GM23338 (cell line): ENCODE data around the gene GLI1. TPM values are rescaled to one million over a fixed set of nuclear protein-coding genes. Genes with fewer than 3 reads are reported as not detected.

Experiments
- ATAC-seq: fragments of 200-7000 bp; cut with Tn5 transposase; 3 replicates; pipeline ENCODE4 v1.9.1; 2020
- DNase-seq: peaks from one replicate; pipeline ENCODE4 v3.0.0-alpha.2; 2015; ENCODE audit warnings: low spot score
- H2AFZ ChIP-seq: fragments of 200-600 bp; sonication (generic); 2 replicates; pipeline ENCODE4 v1.8.0; 2016; ENCODE audit warnings: antibody characterized with exemption, mild to moderate bottlenecking, moderate library complexity
- H3F3A ChIP-seq: fragments of 200-600 bp; sonication (generic); replicated peaks from 2 replicates; pipeline ENCODE4 v1.8.0; 2017; ENCODE audit warnings: antibody characterized with exemption, mixed run types, low read depth
- H3K27ac ChIP-seq: fragments of 200-600 bp; sonication (generic); 2 replicates; pipeline ENCODE4 v1.6.1; 2016; ENCODE audit warnings: low read depth
- H3K27me3 ChIP-seq: fragments of 200-600 bp; sonication (generic); 2 replicates; pipeline ENCODE4 v1.8.0; 2016; ENCODE audit warnings: mild to moderate bottlenecking, mixed run types, moderate library complexity; ENCODE audit not compliant: insufficient read depth
- H3K36me3 ChIP-seq: fragments of 200-600 bp; sonication (generic); 2 replicates; pipeline ENCODE4 v1.8.0; 2016; ENCODE audit warnings: mild to moderate bottlenecking; ENCODE audit not compliant: insufficient read depth
- H3K4me1 ChIP-seq: fragments of 200-600 bp; sonication (generic); 2 replicates; pipeline ENCODE4 v1.8.0; 2016; ENCODE audit warnings: mild to moderate bottlenecking, moderate library complexity; ENCODE audit not compliant: insufficient read depth
- H3K4me2 ChIP-seq: fragments of 200-600 bp; sonication (generic); 2 replicates; pipeline ENCODE4 v1.7.1; 2017; ENCODE audit warnings: mixed run types
- H3K4me3 ChIP-seq: fragments of 200-600 bp; sonication (generic); 2 replicates; pipeline ENCODE4 v1.6.1; 2016; ENCODE audit warnings: mixed run types
- H3K79me2 ChIP-seq: fragments of 200-600 bp; sonication (generic); replicated peaks from 2 replicates; pipeline ENCODE4 v1.8.0; 2017; ENCODE audit warnings: mild to moderate bottlenecking; ENCODE audit not compliant: insufficient read depth
- H3K9me2 ChIP-seq: fragments of 200-600 bp; sonication (generic); 2 replicates; pipeline ENCODE4 v1.8.0; 2017; ENCODE audit not compliant: insufficient read depth
- H4K20me1 ChIP-seq: fragments of 200-600 bp; sonication (generic); replicated peaks from 2 replicates; pipeline ENCODE4 v1.8.0; 2017; ENCODE audit warnings: mild to moderate bottlenecking; ENCODE audit not compliant: insufficient read depth
- H3K27ac Mint-ChIP-seq: 2 replicates; pipeline ENCODE4 v1.8.0; 2020; ENCODE audit warnings: inconsistent platforms, mild to moderate bottlenecking, moderate library complexity, mixed read lengths
- H3K27me3 Mint-ChIP-seq: 3 replicates; pipeline ENCODE4 v1.8.0; 2022; ENCODE audit warnings: low read depth, mild to moderate bottlenecking, moderate library complexity, mixed read lengths, inconsistent platforms; ENCODE audit not compliant: insufficient read depth, poor library complexity
- H3K36me3 Mint-ChIP-seq: 3 replicates; pipeline ENCODE4 v1.8.0; 2021; ENCODE audit warnings: low read depth, mild to moderate bottlenecking, inconsistent platforms, moderate library complexity, mixed read lengths
- H3K4me1 Mint-ChIP-seq: 3 replicates; pipeline ENCODE4 v1.8.0; 2020; ENCODE audit warnings: mild to moderate bottlenecking, inconsistent platforms, mixed read lengths
- H3K4me3 Mint-ChIP-seq: 3 replicates; pipeline ENCODE4 v1.8.0; 2021; ENCODE audit warnings: moderate library complexity, mild to moderate bottlenecking, inconsistent platforms, mixed read lengths
- H3K9me3 Mint-ChIP-seq: 3 replicates; pipeline ENCODE4 v1.8.0; 2020; ENCODE audit warnings: moderate library complexity, mild to moderate bottlenecking, inconsistent platforms, mixed read lengths
- CREB1 ChIP-seq: fragments of 250-450 bp; sonication (Bioruptor Pico); IDR thresholded peaks from 2 replicates; pipeline ENCODE4 v1.5.0; 2020; ENCODE audit warnings: low read depth, mild to moderate bottlenecking, moderate library complexity
- EZH2phosphoT487 ChIP-seq: fragments of 200-600 bp; sonication (generic); IDR thresholded peaks from one replicate; pipeline ENCODE4 v1.8.1; 2018; ENCODE audit warnings: antibody characterized with exemption; ENCODE audit not compliant: unreplicated experiment
- JUNB ChIP-seq: IDR thresholded peaks from one replicate; pipeline ENCODE4 v1.6.1; 2016; ENCODE audit warnings: antibody characterized with exemption; ENCODE audit not compliant: unreplicated experiment
- NANOG ChIP-seq: IDR thresholded peaks from 2 replicates; pipeline ENCODE4 v1.6.1; 2016; ENCODE audit warnings: antibody characterized with exemption, borderline replicate concordance
- POLR2AphosphoS5 ChIP-seq: IDR thresholded peaks from 2 replicates; pipeline ENCODE4 v1.6.1; 2016; ENCODE audit warnings: antibody characterized with exemption, low read depth
- STAT1 ChIP-seq: IDR thresholded peaks from one replicate; pipeline ENCODE4 v1.6.1; 2016; ENCODE audit warnings: antibody characterized with exemption; ENCODE audit not compliant: unreplicated experiment
- ZNF114 ChIP-seq: fragments of 250-450 bp; sonication (Bioruptor Pico); IDR thresholded peaks from 2 replicates; pipeline ENCODE4 v1.5.0; 2020; ENCODE audit warnings: mild to moderate bottlenecking, moderate library complexity
- ZNF331 ChIP-seq: fragments of 250-450 bp; sonication (Bioruptor Pico); IDR thresholded peaks from 2 replicates; pipeline ENCODE4 v1.5.0; 2020; ENCODE audit warnings: low read depth, mild to moderate bottlenecking, moderate library complexity
- polyA plus RNA-seq: library from polyadenylated mRNA; unstranded; fragments of >200 nt; fragmentation: Nextera tagmentation; extraction: Ambion mirVana; gene quantifications from 2 replicates; pipeline ENCODE4 v1.2.1, GENCODE V29; 2016
- total RNA-seq: library from RNA; depleted of rRNA; stranded (reverse); fragments of >200 nt; shearing (Covaris generic); gene quantifications from 2 replicates; pipeline ENCODE4 v1.2.3, GENCODE V29; 2014
- TF ChIP-seq, protein P1 (sequence below): IDR thresholded peaks from one replicate; pipeline ENCODE4 v1.6.1; 2018; ENCODE audit warnings: antibody characterized with exemption; ENCODE audit not compliant: unreplicated experiment
- TF ChIP-seq, protein P2 (sequence below): IDR thresholded peaks from 2 replicates; pipeline ENCODE4 v1.6.1; 2016; ENCODE audit warnings: antibody characterized with exemption
- TF ChIP-seq, protein P3 (sequence below), 2 experiments: fragments of 200-600 bp in 1 of 2; sonication (generic) in 1 of 2; conservative IDR thresholded peaks; 2 replicates each; pipeline versions ENCODE4 v1.5.1 to v1.6.1; 2016 to 2017; ENCODE audit warnings: antibody characterized with exemption in 2 of 2, low read depth in 2 of 2, mild to moderate bottlenecking in 2 of 2, moderate library complexity in 1 of 2

The GLI1 gene
- total and polyA plus RNA-seq, 2 experiments from 2014 or later, result 5.6 to 18.1 TPM

DNA sequence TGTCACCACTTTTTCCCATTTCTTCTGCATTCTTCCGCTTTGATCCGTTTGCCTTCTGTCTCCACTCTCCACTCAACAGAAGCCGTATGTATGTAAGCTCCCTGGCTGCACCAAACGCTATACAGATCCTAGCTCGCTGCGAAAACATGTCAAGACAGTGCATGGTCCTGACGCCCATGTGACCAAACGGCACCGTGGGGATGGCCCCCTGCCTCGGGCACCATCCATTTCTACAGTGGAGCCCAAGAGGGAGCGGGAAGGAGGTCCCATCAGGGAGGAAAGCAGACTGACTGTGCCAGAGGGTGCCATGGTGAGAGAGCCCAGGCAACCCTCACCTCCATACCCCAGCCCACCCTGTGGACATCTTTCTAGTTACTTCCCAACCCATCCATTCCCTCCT is 8.3 kb downstream of the GLI1 start (continued):
- TF ChIP-seq, protein P1, sequence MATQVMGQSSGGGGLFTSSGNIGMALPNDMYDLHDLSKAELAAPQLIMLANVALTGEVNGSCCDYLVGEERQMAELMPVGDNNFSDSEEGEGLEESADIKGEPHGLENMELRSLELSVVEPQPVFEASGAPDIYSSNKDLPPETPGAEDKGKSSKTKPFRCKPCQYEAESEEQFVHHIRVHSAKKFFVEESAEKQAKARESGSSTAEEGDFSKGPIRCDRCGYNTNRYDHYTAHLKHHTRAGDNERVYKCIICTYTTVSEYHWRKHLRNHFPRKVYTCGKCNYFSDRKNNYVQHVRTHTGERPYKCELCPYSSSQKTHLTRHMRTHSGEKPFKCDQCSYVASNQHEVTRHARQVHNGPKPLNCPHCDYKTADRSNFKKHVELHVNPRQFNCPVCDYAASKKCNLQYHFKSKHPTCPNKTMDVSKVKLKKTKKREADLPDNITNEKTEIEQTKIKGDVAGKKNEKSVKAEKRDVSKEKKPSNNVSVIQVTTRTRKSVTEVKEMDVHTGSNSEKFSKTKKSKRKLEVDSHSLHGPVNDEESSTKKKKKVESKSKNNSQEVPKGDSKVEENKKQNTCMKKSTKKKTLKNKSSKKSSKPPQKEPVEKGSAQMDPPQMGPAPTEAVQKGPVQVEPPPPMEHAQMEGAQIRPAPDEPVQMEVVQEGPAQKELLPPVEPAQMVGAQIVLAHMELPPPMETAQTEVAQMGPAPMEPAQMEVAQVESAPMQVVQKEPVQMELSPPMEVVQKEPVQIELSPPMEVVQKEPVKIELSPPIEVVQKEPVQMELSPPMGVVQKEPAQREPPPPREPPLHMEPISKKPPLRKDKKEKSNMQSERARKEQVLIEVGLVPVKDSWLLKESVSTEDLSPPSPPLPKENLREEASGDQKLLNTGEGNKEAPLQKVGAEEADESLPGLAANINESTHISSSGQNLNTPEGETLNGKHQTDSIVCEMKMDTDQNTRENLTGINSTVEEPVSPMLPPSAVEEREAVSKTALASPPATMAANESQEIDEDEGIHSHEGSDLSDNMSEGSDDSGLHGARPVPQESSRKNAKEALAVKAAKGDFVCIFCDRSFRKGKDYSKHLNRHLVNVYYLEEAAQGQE, result no peak
- TF ChIP-seq ZNF331 (CRISPR knock-in tag) (no peak), ZNF114 (CRISPR knock-in tag) (no peak), POLR2AphosphoS5 (no peak), NANOG (no peak), EZH2phosphoT487 (no peak)
- TF ChIP-seq, protein P2, sequence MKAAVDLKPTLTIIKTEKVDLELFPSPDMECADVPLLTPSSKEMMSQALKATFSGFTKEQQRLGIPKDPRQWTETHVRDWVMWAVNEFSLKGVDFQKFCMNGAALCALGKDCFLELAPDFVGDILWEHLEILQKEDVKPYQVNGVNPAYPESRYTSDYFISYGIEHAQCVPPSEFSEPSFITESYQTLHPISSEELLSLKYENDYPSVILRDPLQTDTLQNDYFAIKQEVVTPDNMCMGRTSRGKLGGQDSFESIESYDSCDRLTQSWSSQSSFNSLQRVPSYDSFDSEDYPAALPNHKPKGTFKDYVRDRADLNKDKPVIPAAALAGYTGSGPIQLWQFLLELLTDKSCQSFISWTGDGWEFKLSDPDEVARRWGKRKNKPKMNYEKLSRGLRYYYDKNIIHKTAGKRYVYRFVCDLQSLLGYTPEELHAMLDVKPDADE, result no peak

DNA sequence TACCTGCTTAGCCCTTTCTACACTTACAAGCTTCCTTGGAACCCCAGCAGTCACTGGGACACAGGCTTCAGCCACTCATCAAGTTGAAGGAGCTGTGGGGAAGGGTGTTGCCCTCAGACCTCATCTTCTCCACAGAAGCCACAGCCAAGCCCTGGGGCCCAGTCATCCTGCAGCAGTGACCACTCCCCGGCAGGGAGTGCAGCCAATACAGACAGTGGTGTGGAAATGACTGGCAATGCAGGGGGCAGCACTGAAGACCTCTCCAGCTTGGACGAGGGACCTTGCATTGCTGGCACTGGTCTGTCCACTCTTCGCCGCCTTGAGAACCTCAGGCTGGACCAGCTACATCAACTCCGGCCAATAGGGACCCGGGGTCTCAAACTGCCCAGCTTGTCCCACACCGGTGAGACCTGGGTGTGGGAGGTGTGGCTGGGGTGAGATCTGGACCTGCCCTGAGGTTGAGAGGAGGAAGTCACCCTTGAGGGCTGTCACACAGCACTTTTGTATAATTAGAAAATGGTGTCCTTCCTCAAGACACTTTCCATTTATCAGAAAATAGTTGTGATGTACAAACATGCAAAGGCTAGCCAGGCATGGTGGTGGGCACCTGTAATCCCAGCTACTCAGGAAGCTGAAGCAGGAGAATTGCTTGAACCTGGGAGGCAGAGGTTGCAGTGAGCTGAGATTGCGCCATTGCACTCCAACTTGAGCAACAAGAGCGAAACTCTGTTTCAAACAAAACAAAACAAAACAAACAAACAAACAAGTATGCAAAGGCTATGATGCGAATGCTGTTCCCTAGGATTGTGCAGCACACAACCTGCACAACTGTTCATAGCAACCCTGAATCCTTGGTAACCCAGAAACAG is 9.9 kb downstream of the GLI1 start:
- no peaks in the 10 kb centered on the region for H3K9me2 ChIP-seq
- TF ChIP-seq STAT1 (no peak), ZNF331 (CRISPR knock-in tag) (no peak), CREB1 (no peak), ZNF114 (CRISPR knock-in tag) (no peak), JUNB (no peak), POLR2AphosphoS5 (no peak), EZH2phosphoT487 (no peak)
- TF ChIP-seq, protein P2, result no peak
- TF ChIP-seq, protein P3, sequence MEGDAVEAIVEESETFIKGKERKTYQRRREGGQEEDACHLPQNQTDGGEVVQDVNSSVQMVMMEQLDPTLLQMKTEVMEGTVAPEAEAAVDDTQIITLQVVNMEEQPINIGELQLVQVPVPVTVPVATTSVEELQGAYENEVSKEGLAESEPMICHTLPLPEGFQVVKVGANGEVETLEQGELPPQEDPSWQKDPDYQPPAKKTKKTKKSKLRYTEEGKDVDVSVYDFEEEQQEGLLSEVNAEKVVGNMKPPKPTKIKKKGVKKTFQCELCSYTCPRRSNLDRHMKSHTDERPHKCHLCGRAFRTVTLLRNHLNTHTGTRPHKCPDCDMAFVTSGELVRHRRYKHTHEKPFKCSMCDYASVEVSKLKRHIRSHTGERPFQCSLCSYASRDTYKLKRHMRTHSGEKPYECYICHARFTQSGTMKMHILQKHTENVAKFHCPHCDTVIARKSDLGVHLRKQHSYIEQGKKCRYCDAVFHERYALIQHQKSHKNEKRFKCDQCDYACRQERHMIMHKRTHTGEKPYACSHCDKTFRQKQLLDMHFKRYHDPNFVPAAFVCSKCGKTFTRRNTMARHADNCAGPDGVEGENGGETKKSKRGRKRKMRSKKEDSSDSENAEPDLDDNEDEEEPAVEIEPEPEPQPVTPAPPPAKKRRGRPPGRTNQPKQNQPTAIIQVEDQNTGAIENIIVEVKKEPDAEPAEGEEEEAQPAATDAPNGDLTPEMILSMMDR (conservative IDR thresholded peaks at IDR 0.05; ENCODE audit: low read depth in 2 of 2), result no peak

More for the DNA sequence above, 9.9 kb downstream of the GLI1 start:
- Histone ChIP-seq H3K4me1 (peaks cover 2% of the 10 kb centered on the region; the same call in 1 of the 2 replicates), H3F3A (no peaks in the 10 kb centered on the region), H3K79me2 (no peaks in the 10 kb centered on the region), H2AFZ (no peak overlapping the region), H3K27ac (no peak overlapping the region), H3K4me3 (no peak overlapping the region), H4K20me1 (no peaks in the 10 kb centered on the region), H3K27me3 (peaks cover 28% of the 10 kb centered on the region), H3K4me2 (no peak overlapping the region), H3K36me3 (no peaks in the 10 kb centered on the region)
- Mint-ChIP-seq H3K36me3 (peaks cover 18% of the 10 kb centered on the region; the same call in 2 of the 3 replicates), H3K9me3 (no peaks in the 10 kb centered on the region; the same call in 2 of the 3 replicates), H3K4me1 (peaks cover 5% of the 10 kb centered on the region; the same call in 2 of the 3 replicates), H3K27ac (no peak overlapping the region), H3K27me3 (peaks cover 29% of the 10 kb centered on the region), H3K4me3 (no peak overlapping the region)
- ATAC-seq (no peak), DNase-seq (no peak)
